Body of pancreas (tissue), 4 donors: ENCODE data around the gene PLEKHA8. TPM values are rescaled to one million over a fixed set of nuclear protein-coding genes. Genes with fewer than 3 reads are reported as not detected.

ENCODE experiments used
- ATAC-seq: fragments of 150-250 bp; one replicate; pipeline ENCODE4 v1.9.1; 2016
- DNase-seq, 4 donors: peaks; one replicate each; pipeline ENCODE4 v3.0.0-alpha.2; 2019
- H3K27ac ChIP-seq, 4 donors: fragments of 200-600 bp; sonication (generic); 1 replicate in 3 of 4; 2 replicates in 1 of 4; pipeline versions ENCODE4 v1.5.1 to v1.6.1; 2016 to 2019; ENCODE audit warnings: mild to moderate bottlenecking in 1 of 4, mixed read lengths in 1 of 4, moderate library complexity in 1 of 4
- H3K27me3 ChIP-seq, 2 donors: fragments of 200-600 bp; sonication (generic); one replicate each; pipeline ENCODE4 v1.6.0; 2016; ENCODE audit warnings: mild to moderate bottlenecking in 1 of 2
- H3K36me3 ChIP-seq, 2 donors: fragments of 200-600 bp; sonication (generic); replicated peaks in 1 of 2; 2 replicates each; pipeline ENCODE4 v1.5.1; 2016; ENCODE audit warnings: low read depth in 2 of 2; ENCODE audit not compliant: insufficient read depth in 1 of 2
- H3K4me1 ChIP-seq: fragments of 200-600 bp; sonication (generic); one replicate; pipeline ENCODE4 v1.6.0; 2016
- H3K4me3 ChIP-seq, 2 donors: fragments of 200-600 bp; sonication (generic); 1 replicate in 1 of 2; 2 replicates in 1 of 2; pipeline ENCODE4 v1.5.1; 2016 to 2019
- H3K9me3 ChIP-seq, 3 donors: fragments of 200-600 bp; sonication (generic); 1 replicate in 2 of 3; 2 replicates in 1 of 3; pipeline ENCODE4 v1.5.1; 2016
- POLR2A ChIP-seq, 3 donors: fragments of 450-650 bp; IDR thresholded peaks; one replicate each; pipeline ENCODE4 v1.6.1; 2016; ENCODE audit warnings: antibody characterized with exemption in 3 of 3, mild to moderate bottlenecking in 2 of 3
- WGBS, 2 donors: methylation state at CpG; one replicate each; pipeline ENCODE4 v1.1.5; 2017; 5-methylcytosine and 5-hydroxymethylcytosine counted together
- intact Hi-C: fragments of 100-400 bp; cut with DNase I; formaldehyde crosslinking; loops from one replicate; pipeline ENCODE4 v1.15.1; 2023
- small RNA-seq: library from RNA; depleted of rRNA; stranded (forward); fragments of <200 nt; gene quantifications from one replicate; pipeline ENCODE3, GENCODE V24; 2016
- total RNA-seq, 2 donors: library from RNA; depleted of rRNA; stranded (reverse); fragments of >200 nt; gene quantifications; one replicate each; pipeline ENCODE4 v1.1.0, GENCODE V29; 2016

Gene PLEKHA8
- total RNA-seq, 2 donors from 2014 or later = 6.7 to 8.2 TPM

DNA sequence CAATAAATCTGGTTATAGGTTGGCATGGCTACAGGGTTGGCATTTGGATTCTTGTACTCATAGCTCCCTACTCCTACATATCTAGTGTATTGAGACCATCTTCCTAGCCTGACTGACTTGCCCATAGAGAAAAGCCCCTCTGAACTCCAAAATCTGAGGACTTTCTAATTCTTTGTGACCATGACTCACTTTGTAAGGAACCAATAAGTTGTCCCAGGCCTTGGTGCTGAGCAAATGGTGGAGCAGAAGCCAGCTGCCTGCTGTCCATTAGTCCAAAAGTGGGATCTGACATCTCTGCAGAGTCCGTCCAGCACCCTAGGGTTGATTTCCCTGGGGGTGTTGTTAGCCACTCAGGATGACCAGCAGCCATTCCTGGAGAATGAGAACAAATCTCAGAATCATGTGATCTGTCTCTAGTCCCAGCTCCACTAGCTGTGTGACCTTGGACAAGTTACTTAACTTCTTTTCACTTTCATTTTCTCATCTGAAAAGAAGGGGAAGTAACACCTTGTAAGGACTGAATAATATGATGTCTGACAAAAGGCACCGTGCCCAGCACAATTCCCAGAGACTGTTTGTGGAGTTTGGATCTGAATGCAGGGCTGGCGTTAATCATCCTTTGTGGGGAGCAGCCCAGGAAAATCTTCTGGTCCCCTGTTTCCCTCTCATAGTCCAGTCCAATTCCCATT, 150.7 kb downstream of the PLEKHA8 start:
- Histone ChIP-seq H3K4me1 (peaks cover 54% of the 10 kb centered on the region), H3K9me3 (no peaks in the 10 kb centered on the region), H3K36me3 (no peaks in the 10 kb centered on the region), H3K27me3 (no peaks in the 10 kb centered on the region), H3K27ac (peak overlapping the region in 3 of 4 donors; percentile 49 to 71 (median 63)), H3K4me3 (no peak overlapping the region)
- 45 to 58% methylated on average over 3 of the region's 3 CpGs for WGBS, 2 donors
- ATAC-seq (peak; percentile 74), DNase-seq (peak in 3 of 4 donors; percentile 30 to 56 (median 49))
- no peak for TF ChIP-seq POLR2A (IDR thresholded peaks at IDR 0.05)
- intact Hi-C loops = no loop called here

Small RNA genes within 50 kb of the gene (small RNA-seq; reads per million reads assigned to genes)
- not detected for gene RPS27P16

Other genes starting within 250 kb of the PLEKHA8 start
- gene WIPF3, start 221.9 kb upstream of the PLEKHA8 start, total RNA-seq = 1 to 10 TPM in 1 of 2 donors, under 1 TPM in 1; 0.33 to 1.0 TPM
- 10 to 100 TPM; 20.4 to 30.4 TPM for gene SCRN1, start 38.6 kb upstream of the PLEKHA8 start, total RNA-seq
- 10 to 100 TPM in 1 of 2 donors, 1 to 10 TPM in 1; 9.6 to 22.7 TPM for gene FKBP14, start 1.7 kb upstream of the PLEKHA8 start, total RNA-seq
- 10 to 100 TPM; 19.8 to 34.5 TPM for gene MTURN, start 106.6 kb downstream of the PLEKHA8 start, total RNA-seq